Activated T-helper 1 cell treated with anti-CD3 and anti-CD28 coated beads, Interleukin-12 subunit alpha, Interleukin-12 subunit beta, Interleukin-2, Interleukin-4 antibody, amounts not matched to agents 30 ng/mL and 10 ng/mL and 1 ng/mL, durations not matched to agents 14 hours and 24 hours and 36 hours (primary cell): ENCODE data around the gene GRM6. TPM values are rescaled to one million over a fixed set of nuclear protein-coding genes. Genes with fewer than 3 reads are reported as not detected.

Source experiments
- DNase-seq: peaks from one replicate; pipeline ENCODE4 v3.0.0; 2021; ENCODE audit warnings: low spot score
- H3K27ac Mint-ChIP-seq: one replicate; pipeline ENCODE4 v1.8.0; 2021; ENCODE audit warnings: mild to moderate bottlenecking, mixed read lengths
- H3K27me3 Mint-ChIP-seq: one replicate; pipeline ENCODE4 v1.8.0; 2022; ENCODE audit warnings: mild to moderate bottlenecking, moderate library complexity, mixed read lengths; ENCODE audit not compliant: insufficient read depth
- H3K36me3 Mint-ChIP-seq: one replicate; pipeline ENCODE4 v1.8.0; 2021; ENCODE audit warnings: low read depth, mixed read lengths
- H3K4me1 Mint-ChIP-seq: one replicate; pipeline ENCODE4 v1.8.0; 2021; ENCODE audit warnings: low read depth, mixed read lengths
- H3K4me3 Mint-ChIP-seq: one replicate; pipeline ENCODE4 v1.8.0; 2021; ENCODE audit warnings: mild to moderate bottlenecking, moderate library complexity, mixed read lengths
- H3K9me3 Mint-ChIP-seq: one replicate; pipeline ENCODE4 v1.8.0; 2021; ENCODE audit warnings: mixed read lengths
- intact Hi-C: fragments of 100-400 bp; cut with micrococcal nuclease; formaldehyde crosslinking; loops from one replicate; pipeline ENCODE4 v1.15.1; 2024
- total RNA-seq: library from RNA; stranded (reverse); gene quantifications from 2 replicates; pipeline ENCODE4 v1.2.3, GENCODE V29; 2022

GRM6 gene
- total RNA-seq, 1 donor from 2014 or later: not detected

DNA sequence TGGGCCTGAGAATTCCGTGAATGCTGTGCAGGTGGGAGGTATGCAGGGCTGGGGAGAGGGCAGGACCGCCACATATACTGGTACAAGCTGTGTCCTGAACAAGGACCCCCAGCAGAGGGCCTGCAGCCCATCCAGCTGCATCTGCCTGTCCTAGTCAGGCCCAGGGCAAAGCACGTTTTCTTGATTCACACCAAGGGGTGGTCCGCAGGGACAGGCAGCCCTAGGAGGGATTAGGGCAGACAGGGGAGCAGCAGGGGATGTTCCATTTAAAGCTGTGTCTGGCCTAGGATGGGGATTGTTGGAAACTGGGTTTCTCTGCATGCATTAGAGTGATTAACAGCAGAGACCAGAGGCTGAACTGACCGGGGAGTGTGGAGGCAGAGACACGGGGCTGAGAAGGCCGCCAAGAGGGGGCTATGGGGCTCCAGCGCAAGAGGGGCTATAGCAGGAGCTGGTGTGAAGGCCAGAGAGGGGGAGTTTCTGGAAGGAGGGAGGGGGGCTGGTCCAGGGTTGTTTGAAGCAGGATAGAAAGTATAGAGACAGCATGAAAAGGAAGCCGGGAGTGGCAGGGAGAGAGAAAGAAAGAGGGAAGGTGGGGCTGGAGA is 2.7 kb downstream of the GRM6 start:
- Mint-ChIP-seq H3K27ac (no peak overlapping the region), H3K4me3 (no peak overlapping the region)

DNA sequence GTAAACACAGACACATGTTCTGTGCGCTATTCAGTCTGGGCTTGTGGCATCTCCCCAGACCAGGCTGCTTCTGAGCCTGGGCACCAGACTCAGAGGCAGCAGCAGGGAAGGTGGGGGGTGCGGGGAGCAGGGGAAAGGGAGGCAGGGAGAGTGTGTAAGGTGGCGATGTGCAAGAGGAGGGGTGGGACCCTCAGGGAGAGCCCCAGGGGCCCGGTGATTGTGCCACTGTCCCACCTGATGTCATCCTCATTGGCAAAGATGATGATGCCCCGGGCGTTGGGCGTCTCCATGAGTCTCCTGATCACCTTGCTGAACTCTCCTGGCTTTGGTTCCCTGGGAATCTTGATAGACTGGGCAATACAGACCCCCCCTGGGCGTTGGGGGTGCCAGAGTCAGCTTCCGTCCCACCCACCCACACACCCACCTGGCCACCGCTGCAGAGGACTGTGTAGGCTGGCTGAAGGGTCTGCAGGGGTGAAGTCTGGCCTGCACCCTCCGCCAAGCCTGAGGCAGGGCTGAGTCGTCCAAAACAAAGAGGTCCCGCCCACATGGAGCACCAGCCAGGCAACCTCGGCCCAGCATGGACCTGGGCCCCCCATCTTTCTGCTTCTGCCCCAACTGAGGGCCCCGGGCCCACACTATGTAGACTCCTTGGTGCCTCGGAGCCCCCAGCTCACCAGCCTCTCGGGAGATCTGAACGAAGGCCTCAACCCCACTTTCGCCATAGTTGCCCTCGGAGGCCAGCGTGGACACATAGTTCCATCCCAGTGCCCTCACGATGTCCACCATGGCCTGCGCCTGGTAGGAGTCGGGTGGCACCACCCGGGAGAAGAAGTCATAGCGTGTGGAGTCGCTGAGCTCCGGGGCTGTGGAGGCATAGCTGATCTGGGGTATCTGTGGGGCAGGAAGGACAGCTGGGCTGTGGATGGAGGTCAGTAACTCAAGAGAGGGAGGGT is 3.7 kb downstream of the GRM6 start:
- no peaks in the 10 kb centered on the region for H3K4me1 Mint-ChIP-seq
- peaks cover 2% of the 10 kb centered on the region for H3K36me3 Mint-ChIP-seq
- H3K9me3 Mint-ChIP-seq: peaks cover 36% of the 10 kb centered on the region
- DNase-seq: no peak
- no peak overlapping the region for H3K4me3 Mint-ChIP-seq
- intact Hi-C loops: no loop called here
- peaks cover 10% of the 10 kb centered on the region for H3K27me3 Mint-ChIP-seq
- no peak overlapping the region for H3K27ac Mint-ChIP-seq

More for the DNA sequence above, 2.7 kb downstream of the GRM6 start:
- no peak for DNase-seq
- Mint-ChIP-seq H3K36me3 (peaks cover 2% of the 10 kb centered on the region), H3K9me3 (peaks cover 31% of the 10 kb centered on the region), H3K4me1 (no peaks in the 10 kb centered on the region), H3K27me3 (peaks cover 10% of the 10 kb centered on the region)
- intact Hi-C loops: no loop called here

DNA sequence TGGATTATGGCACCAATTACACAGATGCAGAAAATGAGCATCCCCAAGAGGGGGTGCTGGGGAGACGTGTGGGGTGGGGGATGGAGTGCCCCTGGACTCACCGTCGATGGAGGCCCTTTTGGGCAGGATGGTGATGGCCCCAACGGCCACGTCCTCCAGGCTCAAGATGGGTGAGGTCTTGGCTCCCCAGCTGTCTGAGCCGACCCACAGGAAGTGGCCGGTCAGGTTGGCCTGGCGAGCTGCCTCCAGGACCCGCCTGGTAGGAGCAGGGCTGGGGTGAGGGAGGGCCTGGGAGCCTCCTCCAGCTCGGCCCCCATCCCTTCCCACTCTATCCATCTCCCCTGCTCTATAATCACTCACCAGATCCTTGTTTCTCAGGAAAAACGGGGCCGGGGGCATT is 4.6 kb downstream of the GRM6 start:
- intact Hi-C loops: no loop called here
- DNase-seq: no peak
- Mint-ChIP-seq H3K4me1 (no peaks in the 10 kb centered on the region), H3K36me3 (peaks cover 2% of the 10 kb centered on the region), H3K4me3 (no peak overlapping the region), H3K27ac (no peak overlapping the region), H3K9me3 (peaks cover 34% of the 10 kb centered on the region), H3K27me3 (peaks cover 6% of the 10 kb centered on the region)

DNA sequence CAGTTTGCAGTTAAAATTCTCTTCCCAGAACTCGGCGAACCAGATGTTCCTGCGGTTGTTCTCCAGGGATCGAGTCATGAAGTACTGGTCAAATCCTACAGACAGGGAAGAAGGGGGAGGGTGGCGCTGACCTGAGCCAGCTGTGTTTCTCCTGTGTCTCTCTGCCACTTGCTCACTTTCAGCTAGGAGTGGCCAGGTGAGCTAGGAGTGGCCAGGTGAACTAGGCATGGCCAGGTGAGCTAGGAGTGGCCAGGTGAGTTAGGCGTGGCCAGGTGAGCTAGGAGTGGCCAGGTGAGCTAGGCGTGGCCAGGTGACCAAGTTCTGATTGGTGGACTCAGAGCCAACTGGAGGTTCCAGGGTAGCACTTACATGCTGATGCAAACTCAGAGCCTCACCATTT is 5.8 kb downstream of the GRM6 start:
- peaks cover 2% of the 10 kb centered on the region for H3K36me3 Mint-ChIP-seq
- intact Hi-C loops: no loop called here
- H3K9me3 Mint-ChIP-seq: peaks cover 31% of the 10 kb centered on the region
- H3K27me3 Mint-ChIP-seq: peaks cover 4% of the 10 kb centered on the region
- DNase-seq: no peak
- no peak overlapping the region for H3K4me3 Mint-ChIP-seq
- H3K4me1 Mint-ChIP-seq: no peaks in the 10 kb centered on the region
- no peak overlapping the region for H3K27ac Mint-ChIP-seq

DNA sequence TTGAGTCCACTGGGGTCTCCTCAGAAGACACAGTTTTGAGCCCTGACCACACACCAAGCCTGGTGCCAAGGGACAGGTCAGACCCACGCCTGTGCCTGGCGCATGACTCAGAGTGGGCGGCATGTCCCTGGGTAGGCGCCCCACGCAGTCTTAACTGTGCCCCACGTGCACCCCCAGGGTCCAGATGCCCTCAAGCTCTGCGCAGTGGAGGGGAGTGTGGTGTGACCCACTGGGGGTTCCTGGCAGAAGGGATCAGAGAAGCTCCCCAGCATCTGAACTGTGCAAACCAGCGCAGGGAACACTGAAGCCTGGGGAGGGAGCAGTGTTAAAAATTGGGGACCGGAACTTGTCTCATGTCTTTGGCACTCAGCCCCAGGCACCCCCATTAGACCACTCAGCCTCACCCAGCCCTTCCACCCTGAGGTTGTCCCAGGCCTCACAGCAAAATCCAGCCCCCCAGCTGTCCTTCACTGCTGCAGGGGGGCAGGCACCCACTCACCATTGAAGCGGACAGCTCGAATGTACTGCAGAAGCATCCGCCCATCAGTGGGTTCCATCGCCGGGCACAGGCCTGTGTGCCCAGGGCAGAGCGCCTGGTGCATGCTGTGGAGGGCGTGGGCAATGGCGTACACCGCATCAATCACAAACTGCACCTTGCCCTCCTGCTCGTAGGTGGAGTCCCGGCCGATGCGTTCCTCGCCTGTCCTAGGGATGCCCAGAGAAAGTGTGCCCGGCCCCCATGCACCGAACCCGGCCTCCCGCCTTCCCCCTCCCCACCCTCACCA is 6.5 kb downstream of the GRM6 start:
- intact Hi-C loops: no loop called here
- Mint-ChIP-seq H3K36me3 (peaks cover 2% of the 10 kb centered on the region), H3K4me3 (no peak overlapping the region), H3K4me1 (no peaks in the 10 kb centered on the region), H3K9me3 (peaks cover 32% of the 10 kb centered on the region), H3K27ac (no peak overlapping the region), H3K27me3 (no peaks in the 10 kb centered on the region)
- no peak for DNase-seq

DNA sequence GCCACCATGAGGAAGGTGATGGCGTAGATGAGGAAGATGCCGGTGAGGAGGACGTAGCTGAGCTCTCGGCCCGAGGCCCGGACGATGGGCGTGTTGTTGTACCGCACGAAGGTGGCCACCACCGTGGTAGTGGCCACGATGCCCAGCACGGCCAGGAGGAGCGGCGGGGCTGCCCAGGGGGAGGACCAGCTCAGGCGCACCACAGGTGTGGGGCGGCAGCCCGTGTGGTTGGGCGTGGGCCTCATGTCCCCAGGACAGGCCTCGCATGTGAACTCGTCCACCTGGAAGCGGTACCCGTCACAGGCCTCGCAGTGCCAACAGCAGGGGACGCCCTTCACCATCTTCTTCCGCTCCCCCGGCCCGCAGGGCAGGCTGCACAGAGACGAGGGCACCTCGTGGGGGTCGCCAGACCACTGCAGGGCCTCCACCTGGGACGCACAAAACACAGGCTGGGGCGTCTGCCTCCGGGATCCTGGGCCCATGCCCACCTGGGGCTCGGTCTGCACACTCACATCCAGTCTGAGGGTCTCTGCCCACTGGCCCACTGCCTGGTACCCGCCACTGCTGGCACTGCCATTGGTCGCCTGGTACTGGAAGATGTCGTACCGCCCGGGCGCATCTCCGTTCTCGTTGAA is 8.7 kb downstream of the GRM6 start:
- Mint-ChIP-seq H3K4me1 (no peaks in the 10 kb centered on the region), H3K4me3 (no peak overlapping the region), H3K9me3 (peaks cover 32% of the 10 kb centered on the region), H3K27ac (no peak overlapping the region), H3K36me3 (peaks cover 2% of the 10 kb centered on the region), H3K27me3 (no peaks in the 10 kb centered on the region)
- no peak for DNase-seq
- intact Hi-C loops: no loop called here

GRCh38 chr5:178984145-178985072 is 10.7 kb downstream of the GRM6 start:
- Mint-ChIP-seq H3K27me3 (no peaks in the 10 kb centered on the region), H3K27ac (no peak overlapping the region), H3K9me3 (peaks cover 46% of the 10 kb centered on the region), H3K36me3 (peaks cover 2% of the 10 kb centered on the region), H3K4me3 (no peak overlapping the region), H3K4me1 (no peaks in the 10 kb centered on the region)
- intact Hi-C loops: no loop called here
- DNase-seq: no peak

- Mint-ChIP-seq H3K9me3 (peaks cover 53% of the 10 kb centered on the region), H3K36me3 (peaks cover 2% of the 10 kb centered on the region), H3K4me3 (no peak overlapping the region), H3K4me1 (no peaks in the 10 kb centered on the region), H3K27ac (no peak overlapping the region), H3K27me3 (no peaks in the 10 kb centered on the region)
- intact Hi-C loops: no loop called here
- no peak for DNase-seq
Measured at GRCh38 chr5:178983728-178984127, 11.4 kb downstream of the GRM6 start.

GRCh38 chr5:178982941-178983340 is 12.2 kb downstream of the GRM6 start:
- Mint-ChIP-seq H3K4me3 (no peak overlapping the region), H3K4me1 (no peaks in the 10 kb centered on the region), H3K9me3 (peaks cover 56% of the 10 kb centered on the region), H3K27ac (no peak overlapping the region), H3K27me3 (no peaks in the 10 kb centered on the region), H3K36me3 (peaks cover under 1% of the 10 kb centered on the region)
- intact Hi-C loops: no loop called here
- DNase-seq: no peak

DNA sequence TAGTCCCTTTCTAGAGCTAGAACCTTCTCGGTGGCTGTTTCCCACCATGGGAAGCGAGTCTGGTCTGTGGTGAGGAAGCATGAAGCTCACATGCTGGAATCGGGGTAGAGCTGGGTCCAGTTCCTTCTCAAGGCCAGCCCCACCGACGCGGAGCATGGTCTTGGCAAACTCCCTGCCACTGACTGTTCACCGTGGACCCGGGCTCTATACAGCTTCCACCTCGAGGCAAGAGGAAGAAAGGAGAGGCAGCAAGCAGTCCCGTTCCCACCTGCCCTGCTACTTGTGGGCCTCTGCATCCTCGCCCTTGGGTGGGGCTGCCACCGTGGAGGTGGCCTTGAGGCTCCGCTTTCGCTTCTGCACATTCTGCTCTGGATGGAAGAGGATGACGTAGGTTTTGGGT is 13.7 kb downstream of the GRM6 start:
- Mint-ChIP-seq H3K4me3 (no peak overlapping the region), H3K9me3 (peaks cover 63% of the 10 kb centered on the region), H3K27ac (no peak overlapping the region), H3K4me1 (no peaks in the 10 kb centered on the region), H3K27me3 (no peaks in the 10 kb centered on the region), H3K36me3 (no peaks in the 10 kb centered on the region)
- no peak for DNase-seq
- intact Hi-C loops: no loop called here

DNA sequence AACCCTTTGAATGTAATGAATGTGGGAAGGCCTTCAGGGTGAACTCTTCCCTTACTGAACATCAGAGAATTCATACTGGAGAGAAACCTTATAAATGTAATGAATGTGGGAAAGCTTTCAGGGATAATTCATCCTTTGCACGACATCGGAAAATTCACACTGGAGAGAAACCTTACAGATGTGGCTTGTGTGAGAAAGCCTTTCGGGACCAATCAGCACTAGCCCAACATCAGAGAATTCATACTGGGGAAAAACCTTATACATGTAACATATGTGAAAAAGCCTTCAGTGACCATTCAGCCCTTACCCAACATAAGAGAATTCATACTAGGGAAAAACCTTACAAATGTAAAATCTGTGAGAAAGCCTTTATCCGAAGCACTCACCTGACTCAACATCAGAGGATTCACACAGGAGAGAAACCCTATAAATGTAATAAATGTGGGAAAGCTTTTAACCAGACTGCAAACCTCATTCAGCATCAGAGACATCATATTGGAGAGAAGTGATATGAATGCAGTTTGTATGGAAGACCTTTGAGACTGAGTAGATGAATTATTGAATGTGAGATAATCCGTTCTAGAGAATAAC is 29.6 kb downstream of the GRM6 start:
- no peak for DNase-seq
- Mint-ChIP-seq H3K27ac (no peak overlapping the region), H3K9me3 (peaks cover 81% of the 10 kb centered on the region), H3K4me3 (no peak overlapping the region), H3K27me3 (no peaks in the 10 kb centered on the region), H3K4me1 (no peaks in the 10 kb centered on the region), H3K36me3 (no peaks in the 10 kb centered on the region)
- intact Hi-C loops: no loop called here
